Gastroesophageal sphincter (tissue), 4 donors: ENCODE results near the gene HINFP. TPM values are rescaled to one million over a fixed set of nuclear protein-coding genes. Genes with fewer than 3 reads are reported as not detected.
"Not testable (repeated sequence)": the region's sequence is repeated elsewhere in the genome, so short reads cannot be mapped to it uniquely, and the experiment has no call there.

Experiments
- ATAC-seq: fragments of 150-250 bp; one replicate; pipeline ENCODE4 v1.9.1; 2016; ENCODE audit warnings: mild to moderate bottlenecking, moderate library complexity
- H3K27ac ChIP-seq, 4 donors: fragments of 200-600 bp; sonication (generic) in 3 of 4; 1 replicate in 3 of 4; 2 replicates in 1 of 4; pipeline ENCODE4 v1.5.1; 2016 to 2019
- H3K27me3 ChIP-seq: fragments of 200-600 bp; sonication (generic); one replicate; pipeline ENCODE4 v1.5.1; 2019
- H3K36me3 ChIP-seq, 2 donors: fragments of 200-600 bp; sonication (generic); one replicate each; pipeline ENCODE4 v1.5.1; 2019; ENCODE audit warnings: control low read depth in 1 of 2
- H3K4me1 ChIP-seq, 3 donors: fragments of 200-600 bp; sonication (generic); 1 replicate in 2 of 3; 2 replicates in 1 of 3; pipeline ENCODE4 v1.5.1; 2016 to 2019; ENCODE audit warnings: control low read depth in 2 of 3
- H3K4me3 ChIP-seq, 2 donors: fragments of 200-600 bp; sonication (generic); one replicate each; pipeline ENCODE4 v1.5.1; 2019; ENCODE audit warnings: mild to moderate bottlenecking in 1 of 2, moderate library complexity in 1 of 2
- H3K9me3 ChIP-seq, 3 donors: fragments of 200-600 bp; sonication (generic); one replicate each; pipeline ENCODE4 v1.5.1; 2017 to 2019; ENCODE audit warnings: control low read depth in 2 of 3
- CTCF ChIP-seq, 4 experiments: fragments of 200-600 bp in 2 of 4; fragments of 450-650 bp in 2 of 4; sonication (generic) in 1 of 4; IDR thresholded peaks; one replicate each; pipeline ENCODE4 v1.5.1; 2017 to 2019; ENCODE audit warnings: antibody characterized with exemption in 4 of 4, mild to moderate bottlenecking in 2 of 4, moderate library complexity in 2 of 4
- EP300 ChIP-seq: sonication (generic); formaldehyde crosslinking; IDR thresholded peaks from one replicate; pipeline ENCODE4 v1.6.1; 2017; ENCODE audit warnings: antibody characterized with exemption, mild to moderate bottlenecking
- POLR2A ChIP-seq, 2 donors: fragments of 450-650 bp; IDR thresholded peaks; one replicate each; pipeline ENCODE4 v1.6.1; 2017; ENCODE audit warnings: antibody characterized with exemption in 2 of 2, mild to moderate bottlenecking in 2 of 2, moderate library complexity in 1 of 2
- POLR2AphosphoS5 ChIP-seq: sonication (generic); formaldehyde crosslinking; IDR thresholded peaks from one replicate; pipeline ENCODE4 v1.6.1; 2017; ENCODE audit warnings: antibody characterized with exemption
- WGBS, 2 donors: methylation state at CpG; one replicate each; pipeline ENCODE4 v1.1.5; 2018; ENCODE audit warnings: low coverage in 1 of 2; 5-methylcytosine and 5-hydroxymethylcytosine counted together
- total RNA-seq, 4 donors: library from RNA; depleted of rRNA; stranded (reverse); fragments of >200 nt; gene quantifications; one replicate each; pipeline ENCODE4 v1.1.0, GENCODE V29; 2016

HINFP gene
- total RNA-seq, 4 donors from 2014 or later: 19.0 to 30.2 (median 23.3) TPM

DNA sequence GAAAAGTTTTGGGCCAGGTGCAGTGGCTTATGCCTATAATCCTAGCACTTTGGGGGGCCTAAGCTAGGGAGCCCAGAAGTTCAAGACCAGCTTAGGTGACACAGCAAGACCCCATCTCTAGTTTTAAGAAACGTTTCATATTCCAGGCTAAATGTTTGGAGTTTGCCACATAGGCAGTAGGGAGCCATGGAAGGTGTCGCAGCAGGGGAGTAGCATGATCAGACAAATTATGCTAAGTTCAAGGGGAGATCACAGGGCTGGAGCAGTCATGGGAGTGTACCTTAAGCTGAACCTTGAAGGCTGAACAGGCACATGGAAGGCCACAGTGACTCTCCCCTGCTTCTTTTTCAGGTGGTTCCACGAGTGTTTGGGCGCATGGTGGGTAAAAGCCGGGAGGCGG, 58.0 kb downstream of the HINFP start:
- no peak for ATAC-seq
- Histone ChIP-seq H3K27ac (no peak overlapping the region), H3K36me3 (peaks cover 0 to 86% of the 10 kb centered on the region in 2 donors), H3K27me3 (no peaks in the 10 kb centered on the region), H3K9me3 (no peaks in the 10 kb centered on the region), H3K4me3 (no peak overlapping the region), H3K4me1 (peaks cover 0 to 7% (median 0%) of the 10 kb centered on the region in 3 donors)
- WGBS, 2 donors: 89 to 93% methylated on average over 5 of the region's 6 CpGs
- TF ChIP-seq POLR2AphosphoS5 (no peak), POLR2A (IDR thresholded peaks at IDR 0.05) (no peak), EP300 (no peak), CTCF (IDR thresholded peaks at IDR 0.05) (no peak)

GRCh38 chr11:119179983-119180382, 58.6 kb downstream of the HINFP start:
- Histone ChIP-seq H3K9me3 (no peaks in the 10 kb centered on the region), H3K27me3 (no peaks in the 10 kb centered on the region), H3K4me1 (peaks cover 0 to 7% (median 0%) of the 10 kb centered on the region in 3 donors), H3K27ac (no peak overlapping the region), H3K4me3 (no peak overlapping the region), H3K36me3 (peaks cover 0 to 80% of the 10 kb centered on the region in 2 donors)
- no CpG with 5 or more reads among the region's 10 CpGs for WGBS, 2 donors
- TF ChIP-seq POLR2AphosphoS5 (no peak), CTCF (IDR thresholded peaks at IDR 0.05) (no peak), EP300 (no peak), POLR2A (IDR thresholded peaks at IDR 0.05) (no peak)
- no peak for ATAC-seq

DNA sequence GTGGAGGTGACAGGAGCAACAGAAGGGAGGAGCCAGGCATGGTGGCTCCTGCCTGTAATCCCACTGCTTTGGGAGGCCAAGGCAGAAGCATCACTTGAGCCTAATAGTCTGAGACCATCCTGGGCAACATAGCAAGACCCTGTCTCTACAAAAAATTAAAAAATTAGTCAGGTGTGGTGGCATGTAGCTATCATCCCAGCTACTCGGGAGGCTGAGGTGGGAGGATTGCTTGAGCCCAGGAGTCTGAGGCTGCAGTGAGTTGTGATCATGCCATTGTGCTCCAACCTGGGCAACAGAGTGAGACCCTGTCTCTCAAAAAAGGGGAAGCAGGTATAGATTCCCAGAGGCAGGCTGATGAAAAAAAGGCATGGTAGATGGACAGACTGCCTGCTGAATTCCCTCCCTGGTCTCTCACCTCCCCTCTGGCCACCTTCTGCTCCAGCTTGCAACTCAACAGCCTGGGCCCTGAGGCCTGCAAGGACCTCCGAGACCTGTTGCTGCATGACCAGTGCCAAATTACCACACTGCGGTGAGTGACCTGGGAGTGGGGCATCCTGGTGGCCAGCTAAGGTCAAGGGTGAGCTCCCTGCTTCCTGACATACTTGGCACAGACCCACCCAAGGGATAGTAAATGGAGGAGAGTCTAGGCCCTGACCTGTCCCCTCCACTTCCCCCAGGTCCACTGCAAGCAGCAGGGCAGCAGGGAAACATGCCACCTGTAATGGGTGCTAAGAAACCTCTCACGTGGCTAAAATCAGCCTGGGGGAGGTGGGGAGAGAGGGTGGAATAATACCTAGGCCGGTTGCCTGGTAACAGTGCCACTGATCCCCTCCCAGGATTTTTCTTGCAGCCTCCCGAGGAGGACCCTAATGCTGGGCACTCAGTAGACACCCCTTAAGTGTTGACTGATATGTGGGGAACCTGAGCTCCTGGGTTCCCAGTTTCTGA, 59.6 kb downstream of the HINFP start:
- Histone ChIP-seq H3K4me3 (no peak overlapping the region), H3K27me3 (peaks cover 2% of the 10 kb centered on the region), H3K27ac (no peak overlapping the region), H3K36me3 (peaks cover 0 to 69% of the 10 kb centered on the region in 2 donors), H3K4me1 (no peaks in the 10 kb centered on the region), H3K9me3 (no peaks in the 10 kb centered on the region)
- no peak for ATAC-seq
- TF ChIP-seq POLR2A (IDR thresholded peaks at IDR 0.05) (no peak), CTCF (IDR thresholded peaks at IDR 0.05) (no peak)
- WGBS, 2 donors: 63 to 89% methylated on average over 1 to 2 of the region's 6 CpGs

- WGBS, 2 donors: 78 to 100% methylated on average over 2 of the region's 17 CpGs
Measured at GRCh38 chr11:119181677-119182412, 60.5 kb downstream of the HINFP start.

GRCh38 chr11:119184399-119184798, 63.0 kb downstream of the HINFP start:
- 70 to 76% methylated on average over 7 to 9 of the region's 9 CpGs for WGBS, 2 donors
- H3K4me3 ChIP-seq, H3K4me1 ChIP-seq, H3K27ac ChIP-seq, ATAC-seq, H3K9me3 ChIP-seq: not testable (repeated sequence)
- peaks cover 19% of the 10 kb centered on the region for H3K27me3 ChIP-seq
- peaks cover 0 to 47% of the 10 kb centered on the region in 2 donors for H3K36me3 ChIP-seq

More at GRCh38 chr11:119181677-119182412, 60.5 kb downstream of the HINFP start:
- ATAC-seq: no peak
- peaks cover 10% of the 10 kb centered on the region for H3K27me3 ChIP-seq
- no peak for TF ChIP-seq CTCF (IDR thresholded peaks at IDR 0.05)
- no peak for TF ChIP-seq POLR2A (IDR thresholded peaks at IDR 0.05)
- no peak for TF ChIP-seq EP300
- TF ChIP-seq POLR2AphosphoS5: no peak
- H3K9me3 ChIP-seq: no peaks in the 10 kb centered on the region
- no peaks in the 10 kb centered on the region for H3K4me1 ChIP-seq
- H3K36me3 ChIP-seq: peaks cover 0 to 62% of the 10 kb centered on the region in 2 donors
- H3K27ac ChIP-seq: no peak overlapping the region
- H3K4me3 ChIP-seq: no peak overlapping the region
